ENCODE data around the gene PCSK1.

GRCh38 chr5:96347502-96348292 lies 85.4 kb downstream of the PCSK1 start:
- no peak for TF ChIP-seq STAT6 (CRISPR knock-in tag; conservative IDR thresholded peaks at IDR 0.05; ENCODE audit: low read depth)
- no peak for TF ChIP-seq NR1H2 (CRISPR knock-in tag; IDR thresholded peaks at IDR 0.05)
- no peak for TF ChIP-seq CTCF (IDR thresholded peaks at IDR 0.05)
- TF ChIP-seq ATF1 (CRISPR knock-in tag; IDR thresholded peaks at IDR 0.05) = no peak
- no peak for TF ChIP-seq MAX (CRISPR knock-in tag; IDR thresholded peaks at IDR 0.05)
- no peak for TF ChIP-seq FOXK1 (CRISPR knock-in tag; IDR thresholded peaks at IDR 0.05)
- TF ChIP-seq PRDM15 (CRISPR knock-in tag; IDR thresholded peaks at IDR 0.05) = no peak
- TF ChIP-seq ELF4 (CRISPR knock-in tag; IDR thresholded peaks at IDR 0.05; ENCODE audit: low read depth) = no peak
- no peak for TF ChIP-seq USF1 (CRISPR knock-in tag; IDR thresholded peaks at IDR 0.05)
- TF ChIP-seq HMGXB4 (CRISPR knock-in tag; IDR thresholded peaks at IDR 0.05) = no peak
- no peak for TF ChIP-seq GRHL2 (CRISPR knock-in tag; IDR thresholded peaks at IDR 0.05; ENCODE audit: insufficient replicate concordance, severe bottlenecking)
- no peak for TF ChIP-seq E2F1 (CRISPR knock-in tag; IDR thresholded peaks at IDR 0.05)

Data from WTC11 (cell line).